Esophagus muscularis mucosa (tissue), 4 donors: Measurements from ENCODE around the gene CRACR2B. TPM values are rescaled to one million over a fixed set of nuclear protein-coding genes. Genes with fewer than 3 reads are reported as not detected.

Experiments
- DNase-seq: peaks from one replicate; pipeline ENCODE4 v3.0.0-alpha.2; 2017; ENCODE audit errors: extremely low spot score
- H3K27ac ChIP-seq, 4 donors: fragments of 200-600 bp; sonication (generic); replicated peaks in 1 of 4; 1 replicate in 3 of 4; 2 replicates in 1 of 4; pipeline ENCODE4 v1.5.1; 2016 to 2019; ENCODE audit warnings: mild to moderate bottlenecking in 1 of 4
- H3K27me3 ChIP-seq, 4 donors: fragments of 200-600 bp; sonication (generic); one replicate each; pipeline versions ENCODE4 v1.5.1 to v1.6.0; 2016 to 2019
- H3K36me3 ChIP-seq, 4 donors: fragments of 200-600 bp; sonication (generic); one replicate each; pipeline ENCODE4 v1.5.1; 2016 to 2019
- H3K4me1 ChIP-seq, 4 donors: fragments of 200-600 bp; sonication (generic); one replicate each; pipeline ENCODE4 v1.5.1; 2016 to 2019
- H3K4me3 ChIP-seq, 4 donors: fragments of 200-600 bp; sonication (generic); 1 replicate in 2 of 4; 2 replicates in 2 of 4; pipeline ENCODE4 v1.5.1; 2016 to 2019; ENCODE audit warnings: mild to moderate bottlenecking in 4 of 4, moderate library complexity in 1 of 4
- H3K9me3 ChIP-seq, 4 donors: fragments of 200-600 bp; sonication (generic); 1 replicate in 3 of 4; 2 replicates in 1 of 4; pipeline ENCODE4 v1.5.1; 2016 to 2019
- EP300 ChIP-seq: sonication (generic); formaldehyde crosslinking; IDR thresholded peaks from one replicate; pipeline ENCODE4 v1.6.1; 2017; ENCODE audit warnings: antibody characterized with exemption
- POLR2A ChIP-seq: fragments of 450-650 bp; IDR thresholded peaks from one replicate; pipeline ENCODE4 v1.6.1; 2017; ENCODE audit warnings: antibody characterized with exemption, moderate library complexity, mild to moderate bottlenecking, low read depth
- POLR2AphosphoS5 ChIP-seq, 2 donors: sonication (generic); formaldehyde crosslinking; IDR thresholded peaks; one replicate each; pipeline ENCODE4 v1.6.1; 2017; ENCODE audit warnings: antibody characterized with exemption in 2 of 2
- WGBS: methylation state at CpG from one replicate; pipeline ENCODE4 v1.1.5; 2018; 5-methylcytosine and 5-hydroxymethylcytosine counted together
- intact Hi-C: fragments of 100-400 bp; cut with DNase I; formaldehyde crosslinking; loops from one replicate; pipeline ENCODE4 v1.15.1; 2023
- total RNA-seq, 4 donors: library from RNA; depleted of rRNA; stranded (reverse); fragments of >200 nt; gene quantifications; one replicate each; pipeline versions ENCODE4 v1.1.0 to v1.2.1, GENCODE V29; 2016
- TF ChIP-seq, protein P1 (sequence below), 3 experiments: fragments of 200-600 bp in 2 of 3; fragments of 450-650 bp in 1 of 3; sonication (generic) in 2 of 3; IDR thresholded peaks; one replicate each; pipeline ENCODE4 v1.5.1; 2017 to 2019; ENCODE audit warnings: antibody characterized with exemption in 3 of 3, mild to moderate bottlenecking in 2 of 3, moderate library complexity in 1 of 3

The CRACR2B gene
- total RNA-seq, 4 donors from 2014 or later, result 5.3 to 8.4 (median 7.0) TPM

DNA sequence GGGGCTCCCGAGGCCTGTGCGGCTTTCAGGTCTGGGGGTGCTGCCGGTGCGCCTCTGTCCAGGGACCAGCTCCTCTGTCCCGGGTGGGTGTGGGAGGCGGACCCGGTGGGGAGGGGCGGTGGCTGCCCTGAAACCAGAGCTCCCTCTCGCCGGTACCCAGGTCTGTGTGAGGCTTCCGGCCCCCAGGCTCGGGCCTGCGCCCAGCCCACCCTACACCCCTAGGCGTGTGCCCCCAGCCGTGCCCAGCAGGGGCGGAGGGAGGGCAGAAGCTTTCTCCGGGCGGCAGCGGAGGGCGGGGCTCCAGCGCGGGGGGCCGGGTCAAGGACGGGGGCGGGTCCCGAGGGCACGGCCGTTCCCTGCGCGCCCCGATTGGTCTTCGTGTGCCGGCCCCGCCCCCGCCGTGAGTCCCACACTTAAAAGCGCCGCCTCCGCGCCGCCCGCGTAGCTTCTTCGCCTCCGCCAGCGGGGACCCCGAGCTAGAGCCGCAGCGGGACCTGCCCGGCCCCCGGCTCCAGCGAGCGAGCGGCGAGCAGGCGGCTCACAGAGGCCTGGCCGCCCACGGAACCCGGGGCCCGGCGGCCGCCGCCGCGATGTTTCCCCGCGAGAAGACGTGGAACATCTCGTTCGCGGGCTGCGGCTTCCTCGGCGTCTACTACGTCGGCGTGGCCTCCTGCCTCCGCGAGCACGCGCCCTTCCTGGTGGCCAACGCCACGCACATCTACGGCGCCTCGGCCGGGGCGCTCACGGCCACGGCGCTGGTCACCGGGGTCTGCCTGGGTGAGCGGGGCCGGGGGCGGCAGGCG lies 8.4 kb upstream of the CRACR2B start:
- Histone ChIP-seq H3K36me3 (peaks cover 19 to 43% (median 36%) of the 10 kb centered on the region in 4 donors), H3K4me1 (peaks cover 33 to 39% (median 34%) of the 10 kb centered on the region in 4 donors), H3K4me3 (peak overlapping the region; percentile 68 to 89 (median 74)), H3K27me3 (peaks cover 0 to 8% (median under 1%) of the 10 kb centered on the region in 4 donors), H3K9me3 (no peaks in the 10 kb centered on the region), H3K27ac (peak overlapping the region; percentile 90 to 98 (median 92))
- peak; percentile 96 for DNase-seq
- peak; percentile 66 to 89 for TF ChIP-seq POLR2AphosphoS5 (IDR thresholded peaks at IDR 0.05)
- TF ChIP-seq, protein P1, sequence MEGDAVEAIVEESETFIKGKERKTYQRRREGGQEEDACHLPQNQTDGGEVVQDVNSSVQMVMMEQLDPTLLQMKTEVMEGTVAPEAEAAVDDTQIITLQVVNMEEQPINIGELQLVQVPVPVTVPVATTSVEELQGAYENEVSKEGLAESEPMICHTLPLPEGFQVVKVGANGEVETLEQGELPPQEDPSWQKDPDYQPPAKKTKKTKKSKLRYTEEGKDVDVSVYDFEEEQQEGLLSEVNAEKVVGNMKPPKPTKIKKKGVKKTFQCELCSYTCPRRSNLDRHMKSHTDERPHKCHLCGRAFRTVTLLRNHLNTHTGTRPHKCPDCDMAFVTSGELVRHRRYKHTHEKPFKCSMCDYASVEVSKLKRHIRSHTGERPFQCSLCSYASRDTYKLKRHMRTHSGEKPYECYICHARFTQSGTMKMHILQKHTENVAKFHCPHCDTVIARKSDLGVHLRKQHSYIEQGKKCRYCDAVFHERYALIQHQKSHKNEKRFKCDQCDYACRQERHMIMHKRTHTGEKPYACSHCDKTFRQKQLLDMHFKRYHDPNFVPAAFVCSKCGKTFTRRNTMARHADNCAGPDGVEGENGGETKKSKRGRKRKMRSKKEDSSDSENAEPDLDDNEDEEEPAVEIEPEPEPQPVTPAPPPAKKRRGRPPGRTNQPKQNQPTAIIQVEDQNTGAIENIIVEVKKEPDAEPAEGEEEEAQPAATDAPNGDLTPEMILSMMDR (IDR thresholded peaks at IDR 0.05), result peak in 2 of 3 experiments; percentile 27 to 46
- TF ChIP-seq POLR2A, result peak; percentile 84
- no peak for TF ChIP-seq EP300
- WGBS, result 0% methylated on average over 1 of the region's 96 CpGs
- intact Hi-C loops, result no loop called here

GRCh38 chr11:819943-820649 lies 7.6 kb upstream of the CRACR2B start:
- Histone ChIP-seq H3K27ac (peak overlapping the region; percentile 90 to 98 (median 92)), H3K27me3 (peaks cover 0 to 16% (median 4%) of the 10 kb centered on the region in 4 donors), H3K4me1 (peaks cover 33 to 39% (median 34%) of the 10 kb centered on the region in 4 donors), H3K4me3 (peak overlapping the region; percentile 68 to 89 (median 74)), H3K36me3 (peaks cover 27 to 43% (median 37%) of the 10 kb centered on the region in 4 donors), H3K9me3 (no peaks in the 10 kb centered on the region)
- 0% methylated on average over 13 of the region's 47 CpGs for WGBS
- DNase-seq, result peak; percentile 96
- TF ChIP-seq, protein P1 (IDR thresholded peaks at IDR 0.05), result no peak
- peak; percentile 26 for TF ChIP-seq POLR2A
- no peak for TF ChIP-seq EP300
- TF ChIP-seq POLR2AphosphoS5 (IDR thresholded peaks at IDR 0.05), result peak in 1 of 2 donors; percentile 36
- intact Hi-C loops, result no loop called here

DNA sequence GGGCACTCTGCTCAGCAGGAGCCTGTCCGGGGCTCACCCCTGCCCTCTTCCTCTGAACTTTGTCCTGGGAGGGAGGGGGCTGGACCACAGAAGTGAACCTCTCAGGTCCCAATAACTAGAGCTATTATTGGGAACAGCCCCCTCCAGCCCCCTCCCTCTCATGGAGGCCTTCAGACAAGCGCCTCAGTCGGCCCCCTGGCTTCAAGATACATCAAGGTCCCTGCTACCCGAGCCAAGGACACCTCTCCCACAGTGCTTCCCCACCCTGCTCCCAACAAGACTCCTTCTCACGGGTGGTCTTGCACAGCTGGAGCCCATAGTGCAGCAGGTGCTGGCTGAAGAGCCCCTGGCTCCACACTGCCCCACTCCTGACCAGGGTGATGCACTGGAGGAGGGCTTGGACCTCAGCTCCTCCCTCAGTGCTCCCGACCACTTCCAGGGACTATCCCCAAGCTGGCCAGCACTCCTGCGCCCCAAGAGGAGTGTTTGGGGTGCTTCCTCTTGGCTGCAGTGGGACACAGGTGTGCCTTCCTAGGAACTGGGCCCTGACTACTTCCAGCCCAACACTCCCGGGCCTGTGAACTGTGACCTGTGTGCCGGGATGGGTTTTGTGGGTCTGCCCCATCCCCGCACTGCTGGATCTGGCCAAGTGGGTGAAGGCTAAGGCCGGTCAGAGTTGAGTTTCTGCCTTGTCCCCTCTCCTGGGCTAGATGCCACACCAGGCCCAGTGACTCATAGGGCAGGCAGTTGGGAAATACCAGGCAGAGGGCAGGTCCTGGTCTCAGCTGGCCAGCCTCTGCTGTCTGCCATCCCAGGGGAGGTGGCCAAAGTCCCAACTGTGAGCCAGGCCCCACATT lies 6.8 kb upstream of the CRACR2B start:
- 43% methylated on average over 7 of the region's 11 CpGs for WGBS
- peak; percentile 60 to 74 for TF ChIP-seq POLR2AphosphoS5 (IDR thresholded peaks at IDR 0.05)
- no peak for TF ChIP-seq EP300
- TF ChIP-seq, protein P1 (IDR thresholded peaks at IDR 0.05), result no peak
- TF ChIP-seq POLR2A, result no peak
- Histone ChIP-seq H3K27me3 (peaks cover 0 to 24% (median 11%) of the 10 kb centered on the region in 4 donors), H3K4me1 (peaks cover 34 to 39% (median 36%) of the 10 kb centered on the region in 4 donors), H3K27ac (peak overlapping the region; percentile 90 to 98 (median 92)), H3K36me3 (peaks cover 31 to 46% (median 43%) of the 10 kb centered on the region in 4 donors), H3K4me3 (peak overlapping the region; percentile 68 to 89 (median 74)), H3K9me3 (no peaks in the 10 kb centered on the region)
- DNase-seq, result no peak
- intact Hi-C loops, result no loop called here
